Fibroblast of lung (primary cell): ENCODE measurements around the gene PDE6A. TPM values are rescaled to one million over a fixed set of nuclear protein-coding genes. Genes with fewer than 3 reads are reported as not detected.
A peak's percentile ranks its signal among the peaks of the same experiment; 100 is the strongest.

Source experiments
- DNase-seq, 2 donors: peaks; one replicate each; pipeline versions ENCODE4 v3.0.0 to v3.0.0-alpha.2; 2010; ENCODE audit warnings: low read depth in 2 of 2
- H2AFZ ChIP-seq: 2 replicates; pipeline ENCODE4 v1.5.1; 2012; ENCODE audit warnings: low read length, control low read depth, inconsistent platforms
- H3K27ac ChIP-seq: 2 replicates; pipeline ENCODE4 v1.5.1; 2011; ENCODE audit warnings: low read length, control low read depth; ENCODE audit not compliant: insufficient read depth
- H3K27me3 ChIP-seq: 2 replicates; pipeline ENCODE4 v1.5.1; 2011; ENCODE audit warnings: mild to moderate bottlenecking, low read length; ENCODE audit not compliant: control insufficient read depth, insufficient read depth
- H3K36me3 ChIP-seq: 2 replicates; pipeline ENCODE4 v1.5.1; 2011; ENCODE audit warnings: low read length; ENCODE audit not compliant: control insufficient read depth, insufficient read depth
- H3K4me1 ChIP-seq: 2 replicates; pipeline ENCODE4 v1.5.1; 2011; ENCODE audit warnings: low read length; ENCODE audit not compliant: control insufficient read depth, insufficient read depth; ENCODE audit errors: extremely low read depth
- H3K4me2 ChIP-seq: 2 replicates; pipeline ENCODE4 v1.5.1; 2011; ENCODE audit warnings: low read length, control low read depth; ENCODE audit not compliant: insufficient read depth; ENCODE audit errors: extremely low read depth
- H3K4me3 ChIP-seq, 4 experiments: fragments of 200-600 bp in 1 of 4; sonication (generic) in 1 of 4; replicated peaks in 1 of 4; 2 replicates each; pipeline ENCODE4 v1.5.1; 2011 to 2016; ENCODE audit warnings: low read length in 4 of 4, low read depth in 3 of 4, mild to moderate bottlenecking in 3 of 4, control low read depth in 2 of 4, inconsistent platforms in 1 of 4, mixed read lengths in 1 of 4; ENCODE audit not compliant: insufficient read depth in 1 of 4; ENCODE audit errors: control extremely low read depth in 1 of 4
- H3K79me2 ChIP-seq: 2 replicates; pipeline ENCODE4 v1.5.1; 2012; ENCODE audit warnings: mild to moderate bottlenecking, low read length, inconsistent platforms; ENCODE audit not compliant: control insufficient read depth, insufficient read depth
- H3K9ac ChIP-seq: 2 replicates; pipeline ENCODE4 v1.5.1; 2011; ENCODE audit warnings: mild to moderate bottlenecking, low read length, control low read depth; ENCODE audit not compliant: insufficient read depth
- H3K9me3 ChIP-seq: 2 replicates; pipeline ENCODE4 v1.5.1; 2012; ENCODE audit warnings: low read depth, low read length; ENCODE audit not compliant: control insufficient read depth, insufficient read depth
- H4K20me1 ChIP-seq: 2 replicates; pipeline ENCODE4 v1.5.1; 2011; ENCODE audit warnings: low read length; ENCODE audit not compliant: control insufficient read depth, insufficient read depth; ENCODE audit errors: extremely low read depth
- CTCF ChIP-seq, 2 donors: IDR thresholded peaks in 1 of 2; conservative IDR thresholded peaks in 1 of 2; 1 replicate in 1 of 2; 2 replicates in 1 of 2; pipeline ENCODE4 v1.5.1; 2011 to 2012; ENCODE audit warnings: low read length in 2 of 2, control low read depth in 1 of 2, inconsistent platforms in 1 of 2, low read depth in 1 of 2, mild to moderate bottlenecking in 1 of 2
- EZH2 ChIP-seq: IDR thresholded peaks from 2 replicates; pipeline ENCODE4 v1.5.1; 2012; ENCODE audit warnings: low read length, control low read depth, mild to moderate bottlenecking; ENCODE audit errors: missing control alignments
- polyA plus RNA-seq, 2 donors: library from polyadenylated mRNA; depleted of rRNA in 1 of 2; stranded (reverse) in 1 of 2; unstranded in 1 of 2; fragments of >200 nt; gene quantifications; 2 replicates each; pipeline ENCODE4 v1.2.1, GENCODE V29; 2011 to 2012; ENCODE audit warnings: missing spikeins in 1 of 2
- total RNA-seq: library from RNA; depleted of rRNA; stranded (reverse); fragments of >200 nt; gene quantifications from 2 replicates; pipeline ENCODE4 v1.2.1, GENCODE V29; 2014

PDE6A gene
- total and polyA plus RNA-seq, 2 donors (not counting 1 experiment from before 2014, with no cell fraction given): under 0.01 TPM; not detected in 1

GRCh38 chr5:149838881-149839739, 105.5 kb downstream of the PDE6A start:
- Histone ChIP-seq H3K4me2 (no peak overlapping the region), H3K9ac (no peak overlapping the region), H3K4me3 (no peak overlapping the region), H3K79me2 (no peaks in the 10 kb centered on the region), H2AFZ (no peak overlapping the region), H4K20me1 (no peaks in the 10 kb centered on the region), H3K27ac (no peak overlapping the region), H3K36me3 (no peaks in the 10 kb centered on the region), H3K9me3 (no peaks in the 10 kb centered on the region), H3K27me3 (no peaks in the 10 kb centered on the region), H3K4me1 (peaks cover 7% of the 10 kb centered on the region)
- no peak for TF ChIP-seq CTCF (conservative IDR thresholded peaks at IDR 0.05 in 1 of 2, IDR thresholded peaks at IDR 0.05 in 1 of 2; ENCODE audit: low read depth in 1 of 2, low read length in 2 of 2)
- TF ChIP-seq EZH2: no peak
- DNase-seq: peak; percentile 52 to 75

- peak; percentile 64 to 72 for DNase-seq
- H3K36me3 ChIP-seq: no peaks in the 10 kb centered on the region
- no peak overlapping the region for H3K4me3 ChIP-seq
- H3K27ac ChIP-seq: no peak overlapping the region
- no peaks in the 10 kb centered on the region for H4K20me1 ChIP-seq
- H3K4me2 ChIP-seq: no peak overlapping the region
- no peaks in the 10 kb centered on the region for H3K79me2 ChIP-seq
- peaks cover 7% of the 10 kb centered on the region for H3K4me1 ChIP-seq
- no peaks in the 10 kb centered on the region for H3K9me3 ChIP-seq
- H3K27me3 ChIP-seq: no peaks in the 10 kb centered on the region
- H2AFZ ChIP-seq: no peak overlapping the region
- TF ChIP-seq EZH2 (no peak), CTCF (conservative IDR thresholded peaks at IDR 0.05 in 1 of 2, IDR thresholded peaks at IDR 0.05 in 1 of 2; ENCODE audit: low read depth in 1 of 2, low read length in 2 of 2) (peak; percentile 75 to 95)
- H3K9ac ChIP-seq: no peak overlapping the region
Observed at GRCh38 chr5:149837680-149838269, 106.8 kb downstream of the PDE6A start.

GRCh38 chr5:149836451-149837139, 108.0 kb downstream of the PDE6A start:
- H4K20me1 ChIP-seq: no peaks in the 10 kb centered on the region
- no peak overlapping the region for H3K4me2 ChIP-seq
- peaks cover 7% of the 10 kb centered on the region for H3K4me1 ChIP-seq
- H2AFZ ChIP-seq: no peak overlapping the region
- H3K27me3 ChIP-seq: no peaks in the 10 kb centered on the region
- TF ChIP-seq EZH2 (no peak), CTCF (conservative IDR thresholded peaks at IDR 0.05 in 1 of 2, IDR thresholded peaks at IDR 0.05 in 1 of 2; ENCODE audit: low read depth in 1 of 2, low read length in 2 of 2) (no peak)
- no peak for DNase-seq
- H3K27ac ChIP-seq: no peak overlapping the region
- H3K9ac ChIP-seq: no peak overlapping the region
- H3K9me3 ChIP-seq: no peaks in the 10 kb centered on the region
- H3K36me3 ChIP-seq: no peaks in the 10 kb centered on the region
- H3K79me2 ChIP-seq: no peaks in the 10 kb centered on the region
- no peak overlapping the region for H3K4me3 ChIP-seq
